Transverse colon (tissue), 4 donors: ENCODE data around the gene DENND6B. TPM values are rescaled to one million over a fixed set of nuclear protein-coding genes. Genes with fewer than 3 reads are reported as not detected.

ENCODE experiments used
- DNase-seq: peaks from one replicate; pipeline ENCODE4 v3.0.0-alpha.2; 2019
- H3K27ac ChIP-seq, 4 donors: fragments of 200-600 bp; sonication (generic); 2 replicates each; pipeline ENCODE4 v1.5.1; 2016 to 2018; ENCODE audit warnings: inconsistent platforms in 4 of 4
- H3K27me3 ChIP-seq: fragments of 200-600 bp; sonication (generic); 2 replicates; pipeline ENCODE4 v1.5.1; 2017; ENCODE audit warnings: inconsistent platforms
- H3K36me3 ChIP-seq, 4 donors: fragments of 200-600 bp; sonication (generic); 2 replicates each; pipeline ENCODE4 v1.5.1; 2017 to 2019; ENCODE audit warnings: inconsistent platforms in 4 of 4
- H3K4me1 ChIP-seq, 4 donors: fragments of 200-600 bp; sonication (generic); 2 replicates each; pipeline ENCODE4 v1.5.1; 2017 to 2020; ENCODE audit warnings: inconsistent platforms in 4 of 4
- H3K4me3 ChIP-seq, 4 donors: fragments of 200-600 bp; sonication (generic); 1 replicate in 1 of 4; 2 replicates in 3 of 4; pipeline versions ENCODE4 v1.5.1 to v1.6.1; 2017 to 2019; ENCODE audit warnings: inconsistent platforms in 4 of 4
- H3K9me3 ChIP-seq, 2 donors: fragments of 200-600 bp; sonication (generic); 2 replicates each; pipeline ENCODE4 v1.5.1; 2017 to 2019; ENCODE audit warnings: inconsistent platforms in 2 of 2
- CTCF ChIP-seq, 5 experiments: fragments of 200-600 bp in 3 of 5; fragments of 450-650 bp in 2 of 5; sonication (generic) in 3 of 5; IDR thresholded peaks; 1 replicate in 2 of 5; 2 replicates in 3 of 5; pipeline ENCODE4 v1.5.1; 2016 to 2017; ENCODE audit warnings: antibody characterized with exemption in 5 of 5, inconsistent platforms in 3 of 5, mild to moderate bottlenecking in 2 of 5, moderate library complexity in 1 of 5
- EP300 ChIP-seq: sonication (generic); formaldehyde crosslinking; IDR thresholded peaks from one replicate; pipeline ENCODE4 v1.6.1; 2017; ENCODE audit warnings: antibody characterized with exemption, low read depth
- POLR2A ChIP-seq: fragments of 450-650 bp; IDR thresholded peaks from one replicate; pipeline ENCODE4 v1.6.1; 2016; ENCODE audit warnings: antibody characterized with exemption, mild to moderate bottlenecking, moderate library complexity
- POLR2AphosphoS5 ChIP-seq, 3 donors: sonication (generic); formaldehyde crosslinking; IDR thresholded peaks; one replicate each; pipeline ENCODE4 v1.6.1; 2016; ENCODE audit warnings: antibody characterized with exemption in 3 of 3
- WGBS, 2 donors: methylation state at CpG; one replicate each; pipeline ENCODE4 v1.1.5; 2018; ENCODE audit warnings: low coverage in 1 of 2; 5-methylcytosine and 5-hydroxymethylcytosine counted together
- in situ Hi-C, 4 donors: fragments of 200-750 bp; cut with MboI; loops; one replicate each; pipeline versions ENCODE4 v1.15.0 to v1.15.1; 2017; ENCODE audit warnings: low sequenced_read_pairs in 3 of 4, low pct_ligation_motif_present in 1 of 4, low pct_unique_long_range_greater_than_20kb in 1 of 4
- intact Hi-C: fragments of 100-400 bp; cut with DNase I; formaldehyde crosslinking; loops from one replicate; pipeline ENCODE4 v1.15.1; 2023; ENCODE audit warnings: low total_unique reads
- total RNA-seq, 4 donors: library from RNA; depleted of rRNA; stranded (reverse); fragments of >200 nt; gene quantifications; one replicate each; pipeline ENCODE4 v1.1.0, GENCODE V29; 2016

The DENND6B gene
- total RNA-seq, 4 donors from 2014 or later: 3.2 to 22.7 (median 8.3) TPM

- Histone ChIP-seq H3K27ac (no peak overlapping the region), H3K9me3 (no peaks in the 10 kb centered on the region), H3K27me3 (no peaks in the 10 kb centered on the region), H3K36me3 (peaks cover 0 to 71% (median 26%) of the 10 kb centered on the region in 4 donors), H3K4me1 (no peaks in the 10 kb centered on the region), H3K4me3 (no peak overlapping the region)
- no peak for TF ChIP-seq POLR2A
- no peak for TF ChIP-seq EP300
- TF ChIP-seq CTCF (IDR thresholded peaks at IDR 0.05): no peak
- no peak for TF ChIP-seq POLR2AphosphoS5 (IDR thresholded peaks at IDR 0.05)
- intact Hi-C loops: no loop called here
- no peak for DNase-seq
- in situ Hi-C loops: no loop called here
- 91% methylated on average over 32 of the region's 34 CpGs; no CpG with 5 or more reads in 1 of the 2 donors for WGBS, 2 donors
Measured at GRCh38 chr22:50285568-50286229, 41.1 kb downstream of the DENND6B start.

- no peak overlapping the region for H3K27ac ChIP-seq
- H3K4me1 ChIP-seq: no peaks in the 10 kb centered on the region
- H3K27me3 ChIP-seq: no peaks in the 10 kb centered on the region
- no peak for DNase-seq
- no peaks in the 10 kb centered on the region for H3K9me3 ChIP-seq
- H3K4me3 ChIP-seq: no peak overlapping the region
- no peak for TF ChIP-seq CTCF (IDR thresholded peaks at IDR 0.05)
- no peak for TF ChIP-seq EP300
- TF ChIP-seq POLR2A: no peak
- H3K36me3 ChIP-seq: peaks cover 0 to 75% (median 29%) of the 10 kb centered on the region in 4 donors
- in situ Hi-C loops: no loop called here
- intact Hi-C loops: no loop called here
- 90% methylated on average over 13 of the region's 13 CpGs; no CpG with 5 or more reads in 1 of the 2 donors for WGBS, 2 donors
Measured at GRCh38 chr22:50284479-50284878, 42.3 kb downstream of the DENND6B start.

GRCh38 chr22:50283821-50284220, 43.0 kb downstream of the DENND6B start:
- H3K4me1 ChIP-seq: no peaks in the 10 kb centered on the region
- intact Hi-C loops: no loop called here

More at GRCh38 chr22:50283821-50284220, 43.0 kb downstream of the DENND6B start:
- H3K27me3 ChIP-seq: no peaks in the 10 kb centered on the region
- H3K36me3 ChIP-seq: peaks cover 0 to 71% (median 29%) of the 10 kb centered on the region in 4 donors
- whole genome bisulfite sequencing, 2 donors: 91% methylated on average over 12 of the region's 30 CpGs; no CpG with 5 or more reads in 1 of the 2 donors
- no peaks in the 10 kb centered on the region for H3K9me3 ChIP-seq
- no peak for TF ChIP-seq CTCF (IDR thresholded peaks at IDR 0.05)
- no peak for TF ChIP-seq EP300
- TF ChIP-seq POLR2AphosphoS5 (IDR thresholded peaks at IDR 0.05): no peak
- TF ChIP-seq POLR2A: no peak
- in situ Hi-C loops: no loop called here
- H3K27ac ChIP-seq: no peak overlapping the region
- H3K4me3 ChIP-seq: no peak overlapping the region
- DNase-seq: no peak
